Right cardiac atrium (tissue), 5 donors: ENCODE measurements around the gene CNTNAP2. TPM values are rescaled to one million over a fixed set of nuclear protein-coding genes. Genes with fewer than 3 reads are reported as not detected.
"Not testable (repeated sequence)": the region's sequence is repeated elsewhere in the genome, so short reads cannot be mapped to it uniquely, and the experiment has no call there.

ENCODE experiments used
- ATAC-seq, 2 donors: fragments of 200-7000 bp; cut with Tn5 transposase; one replicate each; pipeline versions ENCODE4 v1.8.0 to v1.9.1; 2020; ENCODE audit warnings: moderate library complexity in 2 of 2, mild to moderate bottlenecking in 1 of 2
- DNase-seq, 3 donors: peaks; one replicate each; pipeline ENCODE4 v3.0.0-alpha.2; 2020
- H3K27ac ChIP-seq: one replicate; pipeline ENCODE4 v1.5.1; 2013; ENCODE audit warnings: mild to moderate bottlenecking, low read length, control low read depth, moderate library complexity
- H3K27me3 ChIP-seq: one replicate; pipeline ENCODE4 v1.6.1; 2013; ENCODE audit not compliant: control insufficient read depth, insufficient read depth
- H3K4me1 ChIP-seq: one replicate; pipeline ENCODE4 v1.6.1; 2013; ENCODE audit warnings: low read length; ENCODE audit not compliant: control insufficient read depth, insufficient read depth
- H3K4me3 ChIP-seq: one replicate; pipeline ENCODE4 v1.5.1; 2013; ENCODE audit warnings: low read length, control low read depth
- H3K9me3 ChIP-seq: one replicate; pipeline ENCODE4 v1.6.1; 2013; ENCODE audit warnings: low read length; ENCODE audit not compliant: control insufficient read depth
- whole genome bisulfite sequencing: extraction: QIAGEN DNeasy Blood & Tissue Kit; methylation state at CpG from one replicate; pipeline ENCODE4 v1.1.7; 2013; 5-methylcytosine and 5-hydroxymethylcytosine counted together
- intact Hi-C, 4 donors: fragments of 100-400 bp; cut with DNase I; formaldehyde crosslinking; loops; one replicate each; pipeline versions ENCODE4 v1.11.0 to v1.14.0; 2022 to 2023
- polyA plus RNA-seq: library from polyadenylated mRNA; stranded (reverse); fragments of 200-250 nt; gene quantifications from one replicate; pipeline ENCODE4 v1.2.3, GENCODE V29; 2013
- total RNA-seq, 4 donors: library from RNA; stranded (reverse); fragmentation: NEBNext Ultra II Directional; extraction: Animal tissue kit (Norgen Biotek cat#: 25700); gene quantifications; one replicate each; pipeline ENCODE4 v1.2.1, GENCODE V29; 2021
- donor health status: healthy with polysubstance abuse.
- donor health status: DM: no; HTN: yes; CAD: no.
- donor health status: DM: no; HTN: no; CAD: no.
- donor health status: DM: no; HTN: yes; CAD: no; lungs with severe emphysema.
- donor health status: DM: yes; HTN: yes; CAD: no.

The CNTNAP2 gene
- total and polyA plus RNA-seq, 5 donors, result 0.23 to 1.7 (median 0.91) TPM; not detected in 1

GRCh38 chr7:148400101-148400500, 2283.5 kb downstream of the CNTNAP2 start:
- ATAC-seq (no peak), DNase-seq (no peak)
- no peaks in the 10 kb centered on the region for H3K27me3 ChIP-seq
- no peaks in the 10 kb centered on the region for H3K9me3 ChIP-seq
- H3K4me1 ChIP-seq, result no peaks in the 10 kb centered on the region
- no peak overlapping the region for H3K27ac ChIP-seq
- intact Hi-C loops, result no loop called here
- no peak overlapping the region for H3K4me3 ChIP-seq
- 81% methylated on average over 14 of the region's 14 CpGs for WGBS

- WGBS, result 67% methylated on average over 3 of the region's 3 CpGs
- intact Hi-C loops, result no loop called here
- no peaks in the 10 kb centered on the region for H3K27me3 ChIP-seq
- no peak for DNase-seq
- no peaks in the 10 kb centered on the region for H3K4me1 ChIP-seq
- no peaks in the 10 kb centered on the region for H3K9me3 ChIP-seq
- no peak overlapping the region for H3K27ac ChIP-seq
- no peak for ATAC-seq
- H3K4me3 ChIP-seq, result no peak overlapping the region
Measured at GRCh38 chr7:148402159-148402558, 2285.6 kb downstream of the CNTNAP2 start.

GRCh38 chr7:148403466-148403993, 2286.9 kb downstream of the CNTNAP2 start:
- H3K4me1 ChIP-seq, result no peaks in the 10 kb centered on the region
- H3K27me3 ChIP-seq, result no peaks in the 10 kb centered on the region
- intact Hi-C loops, result no loop called here
- H3K9me3 ChIP-seq, result no peaks in the 10 kb centered on the region
- WGBS, result 83% methylated on average over 6 of the region's 6 CpGs
- no peak overlapping the region for H3K4me3 ChIP-seq
- DNase-seq (no peak), ATAC-seq (no peak)
- H3K27ac ChIP-seq, result no peak overlapping the region

DNA sequence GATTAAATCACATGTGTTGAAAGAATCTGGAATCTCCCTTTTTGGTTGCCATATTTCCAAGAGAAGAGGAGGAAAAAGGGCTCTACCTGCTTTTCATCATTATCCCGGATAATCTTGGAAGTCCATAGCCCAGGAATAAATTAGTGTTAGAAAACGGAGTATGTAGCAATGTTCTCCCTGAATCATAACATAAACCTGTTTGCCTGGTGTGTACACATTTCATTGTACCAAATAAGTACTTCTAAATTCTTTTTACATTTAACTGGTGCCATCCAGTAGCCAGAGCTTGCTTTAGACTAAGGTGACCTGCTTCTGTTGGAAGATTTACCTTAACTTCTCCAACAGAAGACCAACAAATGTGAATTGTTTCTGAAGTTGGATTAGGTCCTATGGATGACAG, 2291.7 kb downstream of the CNTNAP2 start:
- 86% methylated on average over 2 of the region's 2 CpGs for WGBS
- Histone ChIP-seq H3K27me3 (no peaks in the 10 kb centered on the region), H3K4me1 (no peaks in the 10 kb centered on the region), H3K9me3 (no peaks in the 10 kb centered on the region), H3K4me3 (no peak overlapping the region), H3K27ac (no peak overlapping the region)
- ATAC-seq, result no peak
- no peak for DNase-seq
- intact Hi-C loops, result no loop called here

- H3K9me3 ChIP-seq, result no peaks in the 10 kb centered on the region
- no peaks in the 10 kb centered on the region for H3K4me1 ChIP-seq
- no peaks in the 10 kb centered on the region for H3K27me3 ChIP-seq
- no peak overlapping the region for H3K27ac ChIP-seq
- intact Hi-C loops, result no loop called here
- no peak overlapping the region for H3K4me3 ChIP-seq
- ATAC-seq (no peak), DNase-seq (no peak)
- WGBS, result 80% methylated on average over 7 of the region's 7 CpGs
Measured at GRCh38 chr7:148410905-148411304, 2294.3 kb downstream of the CNTNAP2 start.

- Histone ChIP-seq H3K27me3 (no peaks in the 10 kb centered on the region), H3K4me1 (no peaks in the 10 kb centered on the region), H3K4me3 (no peak overlapping the region), H3K9me3 (no peaks in the 10 kb centered on the region), H3K27ac (no peak overlapping the region)
- DNase-seq (no peak), ATAC-seq (no peak)
- 81% methylated on average over 2 of the region's 2 CpGs for WGBS
- intact Hi-C loops, result no loop called here
Measured at GRCh38 chr7:148412691-148413090, 2296.1 kb downstream of the CNTNAP2 start.

GRCh38 chr7:148419856-148420832, 2303.5 kb downstream of the CNTNAP2 start:
- Histone ChIP-seq H3K4me1 (no peaks in the 10 kb centered on the region), H3K27ac (no peak overlapping the region), H3K27me3 (no peaks in the 10 kb centered on the region), H3K9me3 (no peaks in the 10 kb centered on the region), H3K4me3 (no peak overlapping the region)
- 82% methylated on average over 11 of the region's 11 CpGs for WGBS
- DNase-seq (no peak), ATAC-seq (no peak)
- intact Hi-C loops, result no loop called here

- H3K9me3 ChIP-seq, result no peaks in the 10 kb centered on the region
- no peak for ATAC-seq
- H3K27ac ChIP-seq, result no peak overlapping the region
- intact Hi-C loops, result no loop called here
- H3K4me1 ChIP-seq, result no peaks in the 10 kb centered on the region
- 90% methylated on average over 5 of the region's 5 CpGs for WGBS
- no peak for DNase-seq
- no peaks in the 10 kb centered on the region for H3K27me3 ChIP-seq
- H3K4me3 ChIP-seq, result no peak overlapping the region
Measured at GRCh38 chr7:148422030-148422429, 2305.4 kb downstream of the CNTNAP2 start.

GRCh38 chr7:148426393-148426792, 2309.8 kb downstream of the CNTNAP2 start:
- intact Hi-C loops, H3K9me3 ChIP-seq, ATAC-seq, H3K27me3 ChIP-seq, H3K4me1 ChIP-seq, H3K27ac ChIP-seq, DNase-seq, H3K4me3 ChIP-seq: not testable (repeated sequence)
- WGBS, result 90% methylated on average over 24 of the region's 24 CpGs

GRCh38 chr7:148430690-148431089, 2314.1 kb downstream of the CNTNAP2 start:
- H3K4me3 ChIP-seq, DNase-seq, H3K9me3 ChIP-seq, H3K27me3 ChIP-seq, H3K27ac ChIP-seq, H3K4me1 ChIP-seq, ATAC-seq, intact Hi-C loops: not testable (repeated sequence)
- 94% methylated on average over 3 of the region's 3 CpGs for WGBS

GRCh38 chr7:148433521-148434180, 2317.1 kb downstream of the CNTNAP2 start:
- no peak for ATAC-seq
- DNase-seq, result no peak
- intact Hi-C loops, result no loop called here
- Histone ChIP-seq H3K9me3 (peaks cover 2% of the 10 kb centered on the region), H3K27me3 (no peaks in the 10 kb centered on the region), H3K4me3 (no peak overlapping the region), H3K27ac (no peak overlapping the region), H3K4me1 (no peaks in the 10 kb centered on the region)
- 69% methylated on average over 3 of the region's 3 CpGs for WGBS
